ENCODE results near the gene CUEDC1. TPM values are rescaled to one million over a fixed set of nuclear protein-coding genes. Genes with fewer than 3 reads are reported as not detected.
A peak's percentile ranks its signal among the peaks of the same experiment; 100 is the strongest.

The CUEDC1 gene
- total RNA-seq, 2 donors from 2014 or later, result 33.0 to 44.9 TPM

GRCh38 chr17:57953705-57954396, 1.4 kb downstream of the CUEDC1 start:
- Histone ChIP-seq H3K36me3 (no peaks in the 10 kb centered on the region), H3K27ac (peak overlapping the region; percentile 96 to 97), H3K4me1 (replicated peaks) (peaks cover 5% of the 10 kb centered on the region), H3K9me3 (no peaks in the 10 kb centered on the region), H3K27me3 (replicated peaks; ENCODE audit: insufficient read depth) (no peaks in the 10 kb centered on the region), H3K4me3 (peak overlapping the region; percentile 93 to 94)
- WGBS, result 38% methylated on average over 13 of the region's 13 CpGs
- intact Hi-C loops (cut with DNase I), result loop anchor here (2.0 to 5.0 kb wide), 3 partner anchors 42 to 82 kb away; no protein-coding TSS in a partner anchor
- TF ChIP-seq POLR2AphosphoS5 (IDR thresholded peaks at IDR 0.05), result no peak
- TF ChIP-seq CTCF (IDR thresholded peaks at IDR 0.05), result no peak
- TF ChIP-seq POLR2A (IDR thresholded peaks at IDR 0.05), result no peak
- no peak for DNase-seq (ENCODE audit: low spot score)

DNA sequence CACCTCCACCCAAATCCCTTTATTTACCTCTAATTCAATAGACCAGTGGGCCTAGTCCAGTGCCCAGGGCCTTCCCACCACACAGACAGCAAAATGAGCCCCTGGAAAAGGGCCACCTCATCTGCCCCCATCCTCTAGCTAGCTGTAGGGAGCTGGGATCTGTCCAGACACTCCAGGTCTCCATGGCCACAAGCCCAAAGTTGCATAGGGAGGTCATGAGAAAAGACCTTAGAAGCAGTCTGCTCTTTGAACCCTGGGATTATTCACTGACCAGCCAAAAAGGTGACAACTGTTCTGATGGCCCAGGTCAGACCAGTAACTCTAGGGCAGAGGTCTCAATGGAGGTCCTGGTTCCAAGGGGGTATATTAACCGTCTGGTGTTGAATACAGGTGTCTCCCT, 2.0 kb downstream of the CUEDC1 start:
- Histone ChIP-seq H3K4me3 (no peak overlapping the region), H3K9me3 (no peaks in the 10 kb centered on the region), H3K27ac (peak overlapping the region; percentile 7 to 97), H3K36me3 (no peaks in the 10 kb centered on the region), H3K27me3 (replicated peaks; ENCODE audit: insufficient read depth) (no peaks in the 10 kb centered on the region), H3K4me1 (replicated peaks) (peaks cover 9% of the 10 kb centered on the region)
- intact Hi-C loops (cut with DNase I), result loop anchor here (5.0 kb wide), 2 partner anchors 41 to 81 kb away; no protein-coding TSS in a partner anchor
- DNase-seq (ENCODE audit: low spot score), result no peak
- WGBS, result 79% methylated on average over 1 of the region's 1 CpG
- TF ChIP-seq POLR2A (IDR thresholded peaks at IDR 0.05) (no peak), POLR2AphosphoS5 (IDR thresholded peaks at IDR 0.05) (no peak), CTCF (IDR thresholded peaks at IDR 0.05) (no peak)

DNA sequence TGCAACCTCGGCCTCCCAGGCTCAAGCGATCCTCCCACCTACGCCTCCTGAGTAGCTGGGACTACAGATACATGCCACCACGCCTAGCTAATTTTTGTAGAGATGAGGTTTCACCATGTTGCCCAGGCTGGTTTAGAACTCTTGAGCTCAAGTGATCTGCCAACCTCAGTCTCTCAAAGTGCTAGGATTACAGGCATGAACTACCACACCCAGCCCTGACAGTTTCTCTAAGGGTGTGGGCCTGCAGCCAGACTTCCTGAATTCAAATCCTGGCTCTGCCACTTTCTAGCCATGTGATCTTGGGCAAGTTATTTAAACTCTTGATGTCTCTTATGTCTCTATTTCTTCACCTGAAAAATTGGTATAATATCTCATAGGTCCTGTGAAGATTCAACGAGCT, 5.6 kb downstream of the CUEDC1 start:
- no peak for TF ChIP-seq POLR2AphosphoS5 (IDR thresholded peaks at IDR 0.05)
- no peak for TF ChIP-seq CTCF (IDR thresholded peaks at IDR 0.05)
- no peak for TF ChIP-seq POLR2A (IDR thresholded peaks at IDR 0.05)
- Histone ChIP-seq H3K27ac (peak overlapping the region; percentile 28 to 85), H3K9me3 (no peaks in the 10 kb centered on the region), H3K36me3 (no peaks in the 10 kb centered on the region), H3K4me1 (replicated peaks) (peaks cover 15% of the 10 kb centered on the region), H3K27me3 (replicated peaks; ENCODE audit: insufficient read depth) (no peaks in the 10 kb centered on the region), H3K4me3 (no peak overlapping the region)
- no peak for DNase-seq (ENCODE audit: low spot score)
- intact Hi-C loops (cut with DNase I), result loop anchor here (5.0 kb wide), 2 partner anchors 37 to 77 kb away; no protein-coding TSS in a partner anchor
- WGBS, result 91% methylated on average over 5 of the region's 5 CpGs

DNA sequence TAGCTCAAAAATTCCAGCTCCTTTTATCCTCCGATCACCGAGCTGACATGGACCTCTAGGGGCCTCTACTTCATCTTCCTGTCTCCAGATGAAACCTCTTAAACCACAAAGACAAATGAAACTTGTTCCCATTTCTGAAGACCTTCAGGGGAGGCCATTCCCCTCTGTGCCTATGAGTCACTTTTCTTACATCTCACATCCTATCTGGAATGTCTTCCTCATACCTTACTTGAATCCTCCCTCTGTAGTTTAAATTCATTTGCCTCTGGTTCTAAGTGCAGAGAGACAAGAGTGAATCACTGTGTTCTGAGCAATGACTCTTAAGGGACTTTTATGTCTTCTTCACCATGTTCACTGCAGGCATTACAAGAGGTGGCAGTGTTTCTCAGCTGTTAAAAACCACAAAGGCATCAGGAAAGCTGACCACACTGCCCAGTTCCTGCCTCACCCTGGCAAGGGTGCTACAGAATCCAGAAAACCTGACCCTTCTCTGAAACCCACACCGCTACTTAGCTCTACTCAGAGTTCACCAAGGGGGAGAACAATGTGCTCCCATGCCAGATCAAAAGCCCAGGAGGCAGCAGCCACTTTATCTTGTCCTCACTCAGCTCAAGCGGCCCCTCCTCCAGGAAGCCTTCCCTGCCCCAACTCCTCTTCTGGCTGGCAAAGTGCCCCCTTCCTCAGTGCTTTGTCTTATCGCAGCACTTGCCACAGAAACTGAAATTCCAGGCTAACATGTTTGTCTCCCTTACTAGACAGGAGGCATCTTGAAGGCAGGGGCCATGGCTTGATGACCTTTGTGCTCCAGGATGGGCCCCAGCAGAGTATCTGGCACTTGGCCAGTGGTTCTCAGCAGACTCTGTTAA, 6.4 kb downstream of the CUEDC1 start:
- Histone ChIP-seq H3K9me3 (no peaks in the 10 kb centered on the region), H3K27ac (peak overlapping the region; percentile 85 to 87), H3K36me3 (no peaks in the 10 kb centered on the region), H3K4me3 (no peak overlapping the region), H3K27me3 (replicated peaks; ENCODE audit: insufficient read depth) (no peaks in the 10 kb centered on the region), H3K4me1 (replicated peaks) (peaks cover 15% of the 10 kb centered on the region)
- DNase-seq (ENCODE audit: low spot score), result no peak
- TF ChIP-seq POLR2A (IDR thresholded peaks at IDR 0.05) (peak; percentile 5), CTCF (IDR thresholded peaks at IDR 0.05) (peak in 1 of 4 experiments; percentile 32), POLR2AphosphoS5 (IDR thresholded peaks at IDR 0.05) (peak; percentile 75)
- 34% methylated on average over 5 of the region's 5 CpGs for WGBS
- intact Hi-C loops (cut with DNase I), result no loop called here

All from prostate gland (tissue), 2 donors.